ENCODE results near the gene ADAM22. TPM values are rescaled to one million over a fixed set of nuclear protein-coding genes. Genes with fewer than 3 reads are reported as not detected.
"Not testable (repeated sequence)": the region's sequence is repeated elsewhere in the genome, so short reads cannot be mapped to it uniquely, and the experiment has no call there.

The ADAM22 gene
- total RNA-seq, 4 donors from 2014 or later: 0.53 to 2.7 (median 1.5) TPM

DNA sequence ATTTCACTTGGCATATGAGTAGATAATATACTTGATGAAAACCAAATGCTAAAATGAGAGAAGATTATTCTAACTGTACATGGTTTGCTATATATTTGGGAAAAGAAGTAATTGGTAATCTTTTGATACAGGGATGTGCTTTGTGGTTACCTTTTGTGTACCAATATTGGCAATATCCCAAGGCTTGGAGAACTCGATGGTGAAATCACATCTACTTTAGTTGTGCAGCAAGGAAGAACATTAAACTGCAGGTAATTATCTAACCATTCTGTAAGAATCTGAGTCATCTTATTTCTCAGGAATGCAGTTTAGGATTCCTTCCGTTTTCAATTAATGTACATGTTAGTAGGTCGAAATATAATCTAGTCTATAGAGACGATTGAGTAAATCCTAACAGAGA, 221.7 kb downstream of the ADAM22 start:
- Histone ChIP-seq H3K36me3 (no peaks in the 10 kb centered on the region), H3K4me3 (no peak overlapping the region), H3K9me3 (peaks cover 10% of the 10 kb centered on the region), H3K4me1 (no peaks in the 10 kb centered on the region), H3K27ac (no peak overlapping the region), H3K27me3 (no peaks in the 10 kb centered on the region)
- 81% methylated on average over 4 of the region's 4 CpGs for WGBS
- no peak for DNase-seq (ENCODE audit: low spot score in 2 of 2)
- TF ChIP-seq EP300 (IDR thresholded peaks at IDR 0.05) (no peak), POLR2A (IDR thresholded peaks at IDR 0.05) (no peak), POLR2AphosphoS5 (IDR thresholded peaks at IDR 0.05) (no peak)
- TF ChIP-seq, protein P1, sequence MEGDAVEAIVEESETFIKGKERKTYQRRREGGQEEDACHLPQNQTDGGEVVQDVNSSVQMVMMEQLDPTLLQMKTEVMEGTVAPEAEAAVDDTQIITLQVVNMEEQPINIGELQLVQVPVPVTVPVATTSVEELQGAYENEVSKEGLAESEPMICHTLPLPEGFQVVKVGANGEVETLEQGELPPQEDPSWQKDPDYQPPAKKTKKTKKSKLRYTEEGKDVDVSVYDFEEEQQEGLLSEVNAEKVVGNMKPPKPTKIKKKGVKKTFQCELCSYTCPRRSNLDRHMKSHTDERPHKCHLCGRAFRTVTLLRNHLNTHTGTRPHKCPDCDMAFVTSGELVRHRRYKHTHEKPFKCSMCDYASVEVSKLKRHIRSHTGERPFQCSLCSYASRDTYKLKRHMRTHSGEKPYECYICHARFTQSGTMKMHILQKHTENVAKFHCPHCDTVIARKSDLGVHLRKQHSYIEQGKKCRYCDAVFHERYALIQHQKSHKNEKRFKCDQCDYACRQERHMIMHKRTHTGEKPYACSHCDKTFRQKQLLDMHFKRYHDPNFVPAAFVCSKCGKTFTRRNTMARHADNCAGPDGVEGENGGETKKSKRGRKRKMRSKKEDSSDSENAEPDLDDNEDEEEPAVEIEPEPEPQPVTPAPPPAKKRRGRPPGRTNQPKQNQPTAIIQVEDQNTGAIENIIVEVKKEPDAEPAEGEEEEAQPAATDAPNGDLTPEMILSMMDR (IDR thresholded peaks at IDR 0.05): no peak

DNA sequence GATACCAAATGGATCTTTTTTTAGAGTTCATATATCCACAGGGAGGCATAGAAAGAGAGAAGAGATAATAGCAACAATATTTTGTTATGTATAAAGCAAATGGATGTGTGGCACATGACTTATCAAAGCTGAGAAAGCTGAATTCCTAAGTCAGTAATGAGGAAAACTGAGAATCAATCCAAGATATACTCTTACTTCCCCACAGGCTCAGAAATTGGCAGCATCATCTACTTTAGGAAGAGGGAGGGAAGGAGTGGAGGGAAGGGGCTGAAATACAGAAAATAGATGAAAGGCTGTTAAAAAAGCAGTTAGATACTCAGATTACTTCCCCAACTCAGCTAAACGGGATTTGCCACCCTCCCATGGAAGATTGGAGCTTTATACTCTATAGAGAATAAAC, 222.3 kb downstream of the ADAM22 start:
- no peaks in the 10 kb centered on the region for H3K4me1 ChIP-seq
- peaks cover 10% of the 10 kb centered on the region for H3K9me3 ChIP-seq
- H3K4me3 ChIP-seq: no peak overlapping the region
- H3K27ac ChIP-seq: no peak overlapping the region
- 63% methylated on average over 1 of the region's 1 CpG for WGBS
- no peak for DNase-seq (ENCODE audit: low spot score in 2 of 2)
- no peaks in the 10 kb centered on the region for H3K36me3 ChIP-seq
- TF ChIP-seq POLR2AphosphoS5 (IDR thresholded peaks at IDR 0.05) (no peak), POLR2A (IDR thresholded peaks at IDR 0.05) (no peak), EP300 (IDR thresholded peaks at IDR 0.05) (no peak)
- TF ChIP-seq, protein P1 (IDR thresholded peaks at IDR 0.05): no peak
- H3K27me3 ChIP-seq: no peaks in the 10 kb centered on the region

DNA sequence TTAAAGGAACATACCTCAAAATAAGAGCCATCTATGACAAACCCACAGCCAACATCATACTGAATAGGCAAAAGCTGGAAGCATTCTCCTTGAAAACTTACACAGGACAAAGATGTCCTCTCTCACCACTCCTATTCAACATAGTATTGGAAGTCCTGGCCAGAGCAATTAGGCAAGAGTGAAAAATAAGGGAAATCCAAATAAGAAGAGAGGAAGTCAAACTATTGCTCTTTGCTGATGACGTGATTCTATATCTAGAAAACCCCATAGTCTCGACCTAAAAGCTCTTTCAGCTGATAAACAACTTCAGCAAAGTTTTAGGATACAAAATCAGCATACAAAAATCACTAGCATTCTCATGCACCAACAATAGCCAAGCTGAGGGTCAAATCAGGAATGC, 225.7 kb downstream of the ADAM22 start:
- H3K36me3 ChIP-seq; H3K4me1 ChIP-seq; DNase-seq (ENCODE audit: low spot score in 2 of 2); H3K4me3 ChIP-seq; H3K27me3 ChIP-seq; H3K27ac ChIP-seq: not testable (repeated sequence)
- peaks cover 10% of the 10 kb centered on the region for H3K9me3 ChIP-seq
- WGBS: 83% methylated on average over 2 of the region's 2 CpGs

DNA sequence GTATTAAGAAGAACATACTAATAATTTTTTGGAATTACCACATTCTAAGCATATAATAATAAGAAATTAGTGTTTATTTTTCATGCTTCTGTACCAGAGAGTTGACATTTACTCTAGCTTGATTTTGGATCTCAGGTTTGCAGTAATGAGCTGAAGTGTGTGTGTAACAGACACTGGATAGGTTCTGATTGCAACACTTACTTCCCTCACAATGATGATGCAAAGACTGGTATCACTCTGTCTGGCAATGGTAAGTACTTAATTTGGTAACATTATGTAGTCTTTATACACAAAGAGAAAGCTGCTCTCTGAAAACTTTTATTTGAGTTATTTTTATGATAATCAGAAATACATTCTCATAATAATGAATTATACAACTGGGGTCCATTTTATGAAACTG, 231.6 kb downstream of the ADAM22 start:
- H3K4me3 ChIP-seq: no peak overlapping the region
- no peaks in the 10 kb centered on the region for H3K36me3 ChIP-seq
- TF ChIP-seq POLR2A (IDR thresholded peaks at IDR 0.05): no peak
- TF ChIP-seq, protein P1 (IDR thresholded peaks at IDR 0.05): no peak
- no peaks in the 10 kb centered on the region for H3K9me3 ChIP-seq
- DNase-seq (ENCODE audit: low spot score in 2 of 2): no peak
- no peaks in the 10 kb centered on the region for H3K27me3 ChIP-seq
- no peak overlapping the region for H3K27ac ChIP-seq
- H3K4me1 ChIP-seq: no peaks in the 10 kb centered on the region

DNA sequence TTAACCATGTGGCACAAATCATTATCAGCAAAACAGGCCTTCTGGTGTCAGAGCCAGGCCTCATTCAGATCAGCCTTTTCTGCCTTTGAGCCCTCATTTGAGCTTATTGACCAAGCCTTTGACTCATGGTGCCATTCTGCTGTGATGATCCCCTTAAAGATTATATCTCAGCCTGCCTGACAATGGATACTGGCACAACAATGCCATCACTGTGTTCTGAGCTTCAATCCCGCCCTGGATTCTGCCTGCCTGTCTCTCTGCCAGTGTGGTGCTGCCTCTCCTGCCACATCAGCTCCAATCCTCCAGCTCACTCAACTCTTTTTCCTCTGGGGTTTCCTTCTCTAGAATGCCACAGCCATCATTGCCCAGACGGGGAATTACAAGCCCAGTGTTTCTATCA, 233.2 kb downstream of the ADAM22 start:
- Histone ChIP-seq H3K36me3 (no peaks in the 10 kb centered on the region), H3K27ac (no peak overlapping the region), H3K9me3 (no peaks in the 10 kb centered on the region), H3K4me3 (no peak overlapping the region), H3K27me3 (no peaks in the 10 kb centered on the region), H3K4me1 (no peaks in the 10 kb centered on the region)
- WGBS: 70% methylated on average over 2 of the region's 2 CpGs
- no peak for DNase-seq (ENCODE audit: low spot score in 2 of 2)
- TF ChIP-seq POLR2AphosphoS5 (IDR thresholded peaks at IDR 0.05) (no peak), EP300 (IDR thresholded peaks at IDR 0.05) (no peak), POLR2A (IDR thresholded peaks at IDR 0.05) (no peak)
- TF ChIP-seq, protein P1 (IDR thresholded peaks at IDR 0.05): no peak

DNA sequence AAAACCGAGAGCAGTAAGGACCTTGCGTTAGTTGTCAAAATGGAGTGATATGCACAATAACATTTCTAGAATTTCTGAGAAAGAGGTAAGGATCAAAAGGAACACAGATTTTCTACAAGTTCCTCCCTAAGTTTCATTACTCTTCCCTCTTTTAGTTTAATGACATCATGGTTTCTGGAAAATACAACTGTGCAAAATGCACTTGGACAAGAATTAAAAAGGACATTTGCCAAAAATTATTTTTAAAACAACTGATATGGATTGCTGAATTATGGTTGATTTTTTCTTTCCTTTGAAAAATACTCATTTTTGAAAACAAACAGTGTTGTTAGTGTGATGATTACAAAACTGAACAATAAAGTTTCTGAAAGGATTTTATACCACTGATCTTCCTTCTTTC, 233.7 kb downstream of the ADAM22 start:
- no peaks in the 10 kb centered on the region for H3K4me1 ChIP-seq
- H3K27ac ChIP-seq: no peak overlapping the region
- no peaks in the 10 kb centered on the region for H3K9me3 ChIP-seq
- no peak for DNase-seq (ENCODE audit: low spot score in 2 of 2)
- H3K4me3 ChIP-seq: no peak overlapping the region
- H3K36me3 ChIP-seq: no peaks in the 10 kb centered on the region
- H3K27me3 ChIP-seq: no peaks in the 10 kb centered on the region
- TF ChIP-seq EP300 (IDR thresholded peaks at IDR 0.05): no peak
- no peak for TF ChIP-seq POLR2A (IDR thresholded peaks at IDR 0.05)
- no peak for TF ChIP-seq POLR2AphosphoS5 (IDR thresholded peaks at IDR 0.05)
- TF ChIP-seq, protein P1 (IDR thresholded peaks at IDR 0.05): no peak
- 89% methylated on average over 2 of the region's 2 CpGs for WGBS
